Measurements from ENCODE around the gene ARID3B. TPM values are rescaled to one million over a fixed set of nuclear protein-coding genes. Genes with fewer than 3 reads are reported as not detected.

The ARID3B gene
- total and polyA plus RNA-seq, 2 experiments from 2014 or later: 69.8 to 70.5 TPM

DNA sequence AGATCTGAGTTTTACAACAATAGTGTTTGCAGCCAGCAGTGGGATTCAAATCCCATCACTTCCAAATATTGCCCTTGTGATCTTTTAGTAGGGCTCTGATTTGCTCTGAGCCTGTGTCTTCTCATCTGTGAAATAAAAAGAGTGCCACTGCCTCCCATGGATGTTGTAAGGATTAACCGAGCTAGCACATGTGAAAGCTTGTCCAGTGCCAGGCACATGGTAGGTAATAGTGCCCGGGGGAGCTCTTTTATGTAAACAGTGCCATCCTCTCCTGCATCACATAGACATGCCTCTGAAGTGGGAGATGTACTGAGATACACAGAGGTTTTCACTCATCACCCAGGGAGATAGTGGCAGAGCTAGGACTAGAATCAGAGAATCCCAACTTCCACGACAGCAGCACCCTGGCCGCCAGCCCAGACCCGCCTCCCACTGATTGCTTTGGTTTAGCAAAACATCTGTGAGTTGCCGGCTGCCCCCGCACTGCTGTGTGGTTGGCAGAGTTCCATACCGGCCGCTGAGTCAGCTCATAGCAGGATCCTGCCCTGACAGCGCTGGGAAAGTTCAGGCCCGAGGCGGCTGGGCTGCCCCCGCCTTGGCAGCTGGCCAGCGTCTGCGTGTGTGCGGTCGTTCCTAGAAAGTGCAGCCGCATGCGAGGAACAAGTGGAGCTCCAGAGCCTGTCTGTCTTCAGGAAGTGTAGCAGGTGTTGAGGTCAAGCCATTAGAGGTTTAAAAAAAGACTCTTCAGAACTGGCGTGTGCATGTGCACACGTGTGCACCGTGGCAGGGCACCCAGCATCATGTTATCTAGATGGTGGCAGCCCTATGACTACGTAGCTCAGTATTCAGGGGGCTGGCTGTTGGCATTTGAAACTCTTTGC lies 5.0 kb downstream of the ARID3B start:
- Histone ChIP-seq H3K27ac (peak overlapping the region; percentile 37), H3K36me3 (peaks cover 11% of the 10 kb centered on the region), H3K4me3 (no peak overlapping the region)

DNA sequence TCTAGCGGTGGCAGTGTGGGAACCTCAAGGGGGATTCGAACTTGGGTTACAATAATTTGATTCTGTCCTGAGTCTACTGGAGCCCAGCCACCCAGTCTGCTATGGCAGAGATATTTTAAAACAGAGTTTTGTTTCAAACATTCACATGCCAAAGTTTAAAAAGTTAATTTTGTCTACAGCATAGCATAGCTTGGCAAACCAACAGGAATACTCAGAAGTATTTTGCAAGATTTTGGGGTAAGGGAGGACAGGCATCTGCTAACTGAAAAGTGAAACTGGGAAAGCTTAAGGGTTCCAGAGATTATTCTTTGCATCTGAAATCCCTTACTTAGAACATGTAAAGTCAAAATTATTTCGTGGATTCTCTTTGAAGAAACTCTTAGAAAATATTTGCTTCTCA lies 6.6 kb downstream of the ARID3B start:
- Histone ChIP-seq H3K4me3 (no peak overlapping the region), H3K4me1 (ENCODE audit: low read depth) (peaks cover 28% of the 10 kb centered on the region), H3K27ac (no peak overlapping the region), H3K9me3 (ENCODE audit: low read depth) (no peaks in the 10 kb centered on the region), H3K27me3 (no peaks in the 10 kb centered on the region), H3K36me3 (peaks cover 11% of the 10 kb centered on the region)
- no peak for DNase-seq (ENCODE audit: low read depth in 1 of 2, low spot score in 1 of 2)
- TF ChIP-seq, protein P1, sequence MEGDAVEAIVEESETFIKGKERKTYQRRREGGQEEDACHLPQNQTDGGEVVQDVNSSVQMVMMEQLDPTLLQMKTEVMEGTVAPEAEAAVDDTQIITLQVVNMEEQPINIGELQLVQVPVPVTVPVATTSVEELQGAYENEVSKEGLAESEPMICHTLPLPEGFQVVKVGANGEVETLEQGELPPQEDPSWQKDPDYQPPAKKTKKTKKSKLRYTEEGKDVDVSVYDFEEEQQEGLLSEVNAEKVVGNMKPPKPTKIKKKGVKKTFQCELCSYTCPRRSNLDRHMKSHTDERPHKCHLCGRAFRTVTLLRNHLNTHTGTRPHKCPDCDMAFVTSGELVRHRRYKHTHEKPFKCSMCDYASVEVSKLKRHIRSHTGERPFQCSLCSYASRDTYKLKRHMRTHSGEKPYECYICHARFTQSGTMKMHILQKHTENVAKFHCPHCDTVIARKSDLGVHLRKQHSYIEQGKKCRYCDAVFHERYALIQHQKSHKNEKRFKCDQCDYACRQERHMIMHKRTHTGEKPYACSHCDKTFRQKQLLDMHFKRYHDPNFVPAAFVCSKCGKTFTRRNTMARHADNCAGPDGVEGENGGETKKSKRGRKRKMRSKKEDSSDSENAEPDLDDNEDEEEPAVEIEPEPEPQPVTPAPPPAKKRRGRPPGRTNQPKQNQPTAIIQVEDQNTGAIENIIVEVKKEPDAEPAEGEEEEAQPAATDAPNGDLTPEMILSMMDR (IDR thresholded peaks at IDR 0.05; ENCODE audit: low read depth, low read length): no peak

More for the DNA sequence above, 5.0 kb downstream of the ARID3B start:
- Histone ChIP-seq H3K27me3 (no peaks in the 10 kb centered on the region), H3K9me3 (ENCODE audit: low read depth) (no peaks in the 10 kb centered on the region), H3K4me1 (ENCODE audit: low read depth) (peaks cover 35% of the 10 kb centered on the region)
- peak; percentile 99 to 100 for DNase-seq (ENCODE audit: low read depth in 1 of 2, low spot score in 1 of 2)
- TF ChIP-seq, protein P1 (IDR thresholded peaks at IDR 0.05; ENCODE audit: low read depth, low read length): no peak

DNA sequence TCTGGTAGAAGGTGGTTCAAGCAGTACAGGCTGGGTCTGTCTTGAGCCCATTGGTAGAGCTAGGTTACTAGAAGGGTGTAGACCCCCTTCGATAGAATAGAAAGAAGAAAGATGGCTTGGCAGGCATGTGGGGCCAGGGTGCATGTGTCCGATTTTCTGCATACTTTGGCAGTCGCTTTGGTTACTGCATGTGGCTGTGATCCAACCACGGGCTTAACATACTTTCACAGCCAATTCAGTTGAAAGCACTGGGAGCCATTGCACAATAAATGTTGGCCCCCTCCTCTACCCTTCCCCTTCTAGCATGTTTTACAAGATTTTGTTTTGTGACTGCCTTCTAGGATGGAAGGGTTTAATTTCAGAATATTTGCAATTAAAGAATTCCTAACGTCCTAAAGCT lies 7.2 kb downstream of the ARID3B start:
- H3K36me3 ChIP-seq: peaks cover 18% of the 10 kb centered on the region
- no peak overlapping the region for H3K4me3 ChIP-seq
- H3K9me3 ChIP-seq (ENCODE audit: low read depth): no peaks in the 10 kb centered on the region
- no peaks in the 10 kb centered on the region for H3K27me3 ChIP-seq
- DNase-seq (ENCODE audit: low read depth in 1 of 2, low spot score in 1 of 2): no peak
- peaks cover 23% of the 10 kb centered on the region for H3K4me1 ChIP-seq (ENCODE audit: low read depth)
- TF ChIP-seq, protein P1 (IDR thresholded peaks at IDR 0.05; ENCODE audit: low read depth, low read length): no peak
- no peak overlapping the region for H3K27ac ChIP-seq

- peak in 1 of 2 donors; percentile 50 for DNase-seq (ENCODE audit: low read depth in 1 of 2, low spot score in 1 of 2)
- Histone ChIP-seq H3K4me3 (no peak overlapping the region), H3K9me3 (ENCODE audit: low read depth) (no peaks in the 10 kb centered on the region), H3K36me3 (peaks cover 15% of the 10 kb centered on the region), H3K4me1 (ENCODE audit: low read depth) (peaks cover 20% of the 10 kb centered on the region), H3K27me3 (no peaks in the 10 kb centered on the region), H3K27ac (no peak overlapping the region)
- TF ChIP-seq, protein P1 (IDR thresholded peaks at IDR 0.05; ENCODE audit: low read depth, low read length): no peak
Observed at GRCh38 chr15:74549816-74550215, 8.8 kb downstream of the ARID3B start.

DNA sequence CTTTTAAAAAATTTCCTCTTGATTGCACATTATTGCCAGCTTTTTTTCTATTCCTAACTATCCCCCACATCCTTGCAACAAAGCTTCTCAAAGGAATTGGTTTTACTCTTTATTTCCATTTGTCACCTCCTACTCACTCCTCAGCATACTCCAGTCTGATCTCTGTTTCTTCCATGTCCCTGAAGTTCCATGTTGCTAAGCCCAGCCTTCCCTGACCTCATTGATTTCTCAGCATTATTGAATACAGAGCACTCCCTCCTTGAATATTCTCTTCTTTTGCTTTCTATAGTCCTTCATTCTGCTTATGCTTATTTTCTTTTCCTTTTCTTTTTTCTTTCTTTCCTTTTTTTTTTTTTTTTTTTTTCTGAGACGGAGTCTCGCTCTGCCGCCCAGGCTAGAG lies 10.7 kb downstream of the ARID3B start:
- H3K36me3 ChIP-seq: peaks cover 10% of the 10 kb centered on the region
- no peak overlapping the region for H3K27ac ChIP-seq
- TF ChIP-seq, protein P1 (IDR thresholded peaks at IDR 0.05; ENCODE audit: low read depth, low read length): no peak
- no peaks in the 10 kb centered on the region for H3K9me3 ChIP-seq (ENCODE audit: low read depth)
- no peaks in the 10 kb centered on the region for H3K27me3 ChIP-seq
- H3K4me3 ChIP-seq: no peak overlapping the region
- peaks cover 7% of the 10 kb centered on the region for H3K4me1 ChIP-seq (ENCODE audit: low read depth)
- DNase-seq (ENCODE audit: low read depth in 1 of 2, low spot score in 1 of 2): no peak
